UCSD-AML1 (cell line): ENCODE data around the gene GAPDHS.
A peak's percentile ranks its signal among the peaks of the same experiment; 100 is the strongest.

Experiments
- DNase-seq: peaks from one replicate; lab custom pipeline; 2025; ENCODE audit not compliant: unreplicated experiment; lab: John Stamatoyannopoulos, UW

The GAPDHS gene

GRCh38 chr19:35533201-35533821 is at the start of gene GAPDHS:
Gene GAPDHS, plus strand, starts transcription at chr19:35533456. Its CDS starts 72 bp downstream, at chr19:35533528.
- DNase-seq, result no peak

GRCh38 chr19:35484252-35485036 is 48.8 kb upstream of the GAPDHS start:
- no peak for DNase-seq

GRCh38 chr19:35486268-35486708 is 47.0 kb upstream of the GAPDHS start:
- no peak for DNase-seq

GRCh38 chr19:35487656-35488182 is 45.5 kb upstream of the GAPDHS start:
- DNase-seq, result no peak

GRCh38 chr19:35488677-35489076 is 44.6 kb upstream of the GAPDHS start:
- DNase-seq, result no peak

- DNase-seq, result no peak
These were observed 42.9 kb upstream of the GAPDHS start, which contains the start of gene KRTDAP for GRCh38 chr19:35490364-35490763. Gene KRTDAP, minus strand, starts transcription at chr19:35490464. Its CDS starts 22 bp downstream, at chr19:35490442.

GRCh38 chr19:35491836-35492360 is 41.4 kb upstream of the GAPDHS start:
- DNase-seq, result no peak

- DNase-seq, result no peak
These were observed 39.3 kb upstream of the GAPDHS start for GRCh38 chr19:35493971-35494370.

GRCh38 chr19:35495107-35496064 is 37.9 kb upstream of the GAPDHS start:
- peak; percentile 63 for DNase-seq

GRCh38 chr19:35497406-35497805 is 35.9 kb upstream of the GAPDHS start:
- DNase-seq, result no peak

- no peak for DNase-seq
These were observed 35.0 kb upstream of the GAPDHS start for GRCh38 chr19:35498220-35498619.

- no peak for DNase-seq
These were observed 34.2 kb upstream of the GAPDHS start for GRCh38 chr19:35498984-35499527.

- no peak for DNase-seq
These were observed 32.6 kb upstream of the GAPDHS start for GRCh38 chr19:35500611-35501010.

GRCh38 chr19:35501684-35502083 is 31.6 kb upstream of the GAPDHS start:
- no peak for DNase-seq

- DNase-seq, result no peak
These were observed 30.5 kb upstream of the GAPDHS start for GRCh38 chr19:35502751-35503150.

- DNase-seq, result no peak
These were observed 27.2 kb upstream of the GAPDHS start for GRCh38 chr19:35506011-35506410.

GRCh38 chr19:35507561-35507960 is 25.7 kb upstream of the GAPDHS start:
- no peak for DNase-seq

- DNase-seq, result no peak
These were observed 25.1 kb upstream of the GAPDHS start for GRCh38 chr19:35508129-35508528.

- DNase-seq, result no peak
These were observed 24.1 kb upstream of the GAPDHS start for GRCh38 chr19:35509018-35509652.
